ENCODE data around the gene TRAF3IP1. TPM values are rescaled to one million over a fixed set of nuclear protein-coding genes. Genes with fewer than 3 reads are reported as not detected.

TRAF3IP1 gene
- total and polyA plus RNA-seq, 2 donors (not counting 1 experiment from before 2014, with no cell fraction given), result 3.9 to 9.2 TPM

GRCh38 chr2:238445409-238446190 is 125.3 kb downstream of the TRAF3IP1 start:
- Histone ChIP-seq H3K4me1 (ENCODE audit: control insufficient read depth, extremely low read depth, insufficient read depth, low read length) (peaks cover 15% of the 10 kb centered on the region), H2AFZ (ENCODE audit: low read length) (no peak overlapping the region), H3K27ac (ENCODE audit: insufficient read depth, low read length) (no peak overlapping the region), H3K9me3 (ENCODE audit: control insufficient read depth, insufficient read depth, low read depth, low read length) (no peaks in the 10 kb centered on the region), H3K4me2 (ENCODE audit: extremely low read depth, insufficient read depth, low read length) (no peak overlapping the region), H3K9ac (ENCODE audit: insufficient read depth, low read length) (no peak overlapping the region), H3K27me3 (ENCODE audit: control insufficient read depth, insufficient read depth, low read length) (no peaks in the 10 kb centered on the region), H4K20me1 (ENCODE audit: control insufficient read depth, extremely low read depth, insufficient read depth, low read length) (no peaks in the 10 kb centered on the region), H3K4me3 (replicated peaks in 1 of 4; ENCODE audit: control extremely low read depth in 1 of 4, insufficient read depth in 1 of 4, low read depth in 3 of 4, low read length in 4 of 4) (no peak overlapping the region), H3K36me3 (ENCODE audit: control insufficient read depth, insufficient read depth, low read length) (peaks cover 17% of the 10 kb centered on the region), H3K79me2 (ENCODE audit: control insufficient read depth, insufficient read depth, low read length) (peaks cover 77% of the 10 kb centered on the region)
- TF ChIP-seq CTCF (conservative IDR thresholded peaks at IDR 0.05 in 1 of 2, IDR thresholded peaks at IDR 0.05 in 1 of 2; ENCODE audit: low read depth in 1 of 2, low read length in 2 of 2) (no peak), EZH2 (IDR thresholded peaks at IDR 0.05; ENCODE audit: low read length, missing control alignments) (no peak)
- no peak for DNase-seq (ENCODE audit: low read depth in 2 of 2)

DNA sequence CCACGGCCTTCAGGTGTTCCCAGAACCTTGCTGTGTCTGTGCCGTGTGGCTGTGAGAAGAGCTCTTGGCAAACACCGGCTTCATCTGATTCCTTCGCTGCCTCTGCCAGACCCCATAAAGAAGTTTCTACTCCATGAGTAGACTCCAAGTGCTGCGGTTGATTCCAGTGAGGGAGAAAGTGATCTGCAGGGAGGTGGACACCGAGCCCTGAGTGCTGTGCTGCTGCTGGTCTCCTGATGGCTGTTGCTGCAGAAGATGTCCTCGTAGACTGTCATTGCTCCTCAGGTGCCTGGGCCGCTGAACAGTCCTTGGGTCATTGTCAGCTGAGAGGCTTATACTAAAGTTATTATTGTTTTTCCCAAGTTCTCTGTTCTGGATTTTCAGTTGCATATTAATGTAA is 126.1 kb downstream of the TRAF3IP1 start:
- Histone ChIP-seq H3K4me1 (ENCODE audit: control insufficient read depth, extremely low read depth, insufficient read depth, low read length) (peaks cover 13% of the 10 kb centered on the region), H4K20me1 (ENCODE audit: control insufficient read depth, extremely low read depth, insufficient read depth, low read length) (no peaks in the 10 kb centered on the region)

More for the DNA sequence above, 126.1 kb downstream of the TRAF3IP1 start:
- Histone ChIP-seq H3K4me2 (ENCODE audit: extremely low read depth, insufficient read depth, low read length) (no peak overlapping the region), H3K79me2 (ENCODE audit: control insufficient read depth, insufficient read depth, low read length) (peaks cover 74% of the 10 kb centered on the region), H3K36me3 (ENCODE audit: control insufficient read depth, insufficient read depth, low read length) (peaks cover 21% of the 10 kb centered on the region), H3K27me3 (ENCODE audit: control insufficient read depth, insufficient read depth, low read length) (no peaks in the 10 kb centered on the region), H2AFZ (ENCODE audit: low read length) (no peak overlapping the region), H3K27ac (ENCODE audit: insufficient read depth, low read length) (no peak overlapping the region), H3K9ac (ENCODE audit: insufficient read depth, low read length) (no peak overlapping the region), H3K4me3 (replicated peaks in 1 of 4; ENCODE audit: control extremely low read depth in 1 of 4, insufficient read depth in 1 of 4, low read depth in 3 of 4, low read length in 4 of 4) (no peak overlapping the region), H3K9me3 (ENCODE audit: control insufficient read depth, insufficient read depth, low read depth, low read length) (no peaks in the 10 kb centered on the region)
- TF ChIP-seq CTCF (conservative IDR thresholded peaks at IDR 0.05 in 1 of 2, IDR thresholded peaks at IDR 0.05 in 1 of 2; ENCODE audit: low read depth in 1 of 2, low read length in 2 of 2), result no peak
- TF ChIP-seq EZH2 (IDR thresholded peaks at IDR 0.05; ENCODE audit: low read length, missing control alignments), result no peak
- no peak for DNase-seq (ENCODE audit: low read depth in 2 of 2)
